Hippocampal formation (tissue), 2 donors: Measurements from ENCODE around the gene DAGLB.
"Not testable (repeated sequence)": the region's sequence is repeated elsewhere in the genome, so short reads cannot be mapped to it uniquely, and the experiment has no call there.

Experiments
- DNase-seq, 2 donors: peaks; one replicate each; lab custom pipeline; 2025; lab: John Stamatoyannopoulos, UW

The DAGLB gene

GRCh38 chr7:6398943-6399342 lies 48.8 kb downstream of the DAGLB start:
- DNase-seq = no peak

GRCh38 chr7:6397759-6398495 lies 49.8 kb downstream of the DAGLB start:
- DNase-seq = not testable (repeated sequence)

GRCh38 chr7:6395898-6396595 lies 51.7 kb downstream of the DAGLB start:
- peak; percentile 40 to 50 for DNase-seq

GRCh38 chr7:6394114-6394513 lies 53.6 kb downstream of the DAGLB start:
- no peak for DNase-seq

GRCh38 chr7:6393667-6394056 lies 54.1 kb downstream of the DAGLB start:
- DNase-seq = no peak

- DNase-seq = no peak
Measured at GRCh38 chr7:6392712-6393666, 54.8 kb downstream of the DAGLB start.

- no peak for DNase-seq
Measured at GRCh38 chr7:6389728-6390127, 58.0 kb downstream of the DAGLB start.

- no peak for DNase-seq
Measured at GRCh38 chr7:6387734-6388294, 59.9 kb downstream of the DAGLB start.

- no peak for DNase-seq
Measured at GRCh38 chr7:6386779-6387178, 61.0 kb downstream of the DAGLB start.

GRCh38 chr7:6385909-6386560 lies 61.7 kb downstream of the DAGLB start:
- no peak for DNase-seq

GRCh38 chr7:6385110-6385781 lies 62.5 kb downstream of the DAGLB start:
- no peak for DNase-seq

GRCh38 chr7:6384327-6384726 lies 63.4 kb downstream of the DAGLB start:
- DNase-seq = no peak

GRCh38 chr7:6382817-6383216 lies 64.9 kb downstream of the DAGLB start:
- DNase-seq = no peak

GRCh38 chr7:6381846-6382245 lies 65.9 kb downstream of the DAGLB start:
- not testable (repeated sequence) for DNase-seq

- DNase-seq = no peak
Measured at GRCh38 chr7:6380310-6381095, 67.3 kb downstream of the DAGLB start.

GRCh38 chr7:6379886-6380285 lies 67.9 kb downstream of the DAGLB start:
- DNase-seq = no peak

GRCh38 chr7:6378556-6378955 lies 69.2 kb downstream of the DAGLB start:
- DNase-seq = not testable (repeated sequence)

- no peak for DNase-seq
Measured at GRCh38 chr7:6376820-6377219, 70.9 kb downstream of the DAGLB start.

GRCh38 chr7:6375348-6376101 lies 72.2 kb downstream of the DAGLB start:
- no peak for DNase-seq
